ENCODE results near the gene DPH5. TPM values are rescaled to one million over a fixed set of nuclear protein-coding genes. Genes with fewer than 3 reads are reported as not detected.

DPH5 gene
- total RNA-seq, 2 donors from 2014 or later: 20.1 to 32.4 TPM

DNA sequence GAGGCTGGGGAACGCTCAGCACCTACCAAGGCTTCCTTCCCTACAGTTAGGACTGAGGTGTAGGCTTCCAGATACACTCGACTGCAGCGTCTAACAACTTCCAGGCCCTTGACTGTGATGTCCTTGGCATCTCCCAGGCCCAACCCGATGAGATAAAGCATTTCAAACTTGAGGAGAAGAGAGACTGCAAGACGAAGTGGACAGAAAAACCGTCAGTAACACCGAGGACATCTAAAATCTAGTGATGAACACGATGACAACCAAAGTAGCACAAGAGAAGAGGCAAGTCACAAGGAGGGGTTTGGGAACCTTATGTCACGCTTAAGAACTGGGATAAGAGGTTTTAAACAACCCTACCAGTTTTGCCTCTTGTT is 314 bp downstream of the DPH5 start:
- TF ChIP-seq, protein P1, sequence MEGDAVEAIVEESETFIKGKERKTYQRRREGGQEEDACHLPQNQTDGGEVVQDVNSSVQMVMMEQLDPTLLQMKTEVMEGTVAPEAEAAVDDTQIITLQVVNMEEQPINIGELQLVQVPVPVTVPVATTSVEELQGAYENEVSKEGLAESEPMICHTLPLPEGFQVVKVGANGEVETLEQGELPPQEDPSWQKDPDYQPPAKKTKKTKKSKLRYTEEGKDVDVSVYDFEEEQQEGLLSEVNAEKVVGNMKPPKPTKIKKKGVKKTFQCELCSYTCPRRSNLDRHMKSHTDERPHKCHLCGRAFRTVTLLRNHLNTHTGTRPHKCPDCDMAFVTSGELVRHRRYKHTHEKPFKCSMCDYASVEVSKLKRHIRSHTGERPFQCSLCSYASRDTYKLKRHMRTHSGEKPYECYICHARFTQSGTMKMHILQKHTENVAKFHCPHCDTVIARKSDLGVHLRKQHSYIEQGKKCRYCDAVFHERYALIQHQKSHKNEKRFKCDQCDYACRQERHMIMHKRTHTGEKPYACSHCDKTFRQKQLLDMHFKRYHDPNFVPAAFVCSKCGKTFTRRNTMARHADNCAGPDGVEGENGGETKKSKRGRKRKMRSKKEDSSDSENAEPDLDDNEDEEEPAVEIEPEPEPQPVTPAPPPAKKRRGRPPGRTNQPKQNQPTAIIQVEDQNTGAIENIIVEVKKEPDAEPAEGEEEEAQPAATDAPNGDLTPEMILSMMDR (IDR thresholded peaks at IDR 0.05): no peak
- H3K27ac ChIP-seq: peak overlapping the region; percentile 82
- H3K27me3 ChIP-seq: no peaks in the 10 kb centered on the region
- peak; percentile 30 for DNase-seq
- no peaks in the 10 kb centered on the region for H3K4me1 ChIP-seq
- H3K9me3 ChIP-seq: no peaks in the 10 kb centered on the region
- H3K4me3 ChIP-seq: peak overlapping the region; percentile 63
- no peaks in the 10 kb centered on the region for H3K36me3 ChIP-seq
- H3K9ac ChIP-seq (ENCODE audit: low read depth in 2 of 2, low read length in 2 of 2): peak overlapping the region; percentile 48 to 76
- intact Hi-C loops (cut with DNase I): no loop called here

DNA sequence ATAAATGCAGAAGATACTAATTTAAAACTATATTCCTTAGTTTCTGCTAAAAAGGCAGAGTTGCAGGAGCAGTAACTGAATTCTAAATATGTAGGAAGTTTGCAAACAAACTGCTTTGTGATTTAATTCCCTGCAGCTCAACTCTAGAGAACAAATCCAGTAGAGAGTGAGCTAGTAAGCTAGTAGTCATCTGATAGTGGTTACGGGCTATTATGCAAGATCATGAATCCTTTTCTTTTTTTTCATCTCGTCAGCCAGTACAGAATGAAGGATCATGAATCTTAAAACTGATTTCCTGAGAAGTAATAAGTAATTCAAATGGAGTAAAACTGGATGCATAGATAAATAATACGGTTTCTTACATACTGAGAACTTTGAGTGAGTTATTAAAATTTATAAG is 3.3 kb downstream of the DPH5 start:
- Histone ChIP-seq H3K27ac (no peak overlapping the region), H3K9me3 (no peaks in the 10 kb centered on the region), H3K36me3 (no peaks in the 10 kb centered on the region), H3K9ac (ENCODE audit: low read depth in 2 of 2, low read length in 2 of 2) (no peak overlapping the region), H3K4me1 (no peaks in the 10 kb centered on the region), H3K27me3 (no peaks in the 10 kb centered on the region), H3K4me3 (no peak overlapping the region)
- intact Hi-C loops (cut with DNase I): no loop called here
- no peak for DNase-seq
- TF ChIP-seq, protein P1 (IDR thresholded peaks at IDR 0.05): no peak

DNA sequence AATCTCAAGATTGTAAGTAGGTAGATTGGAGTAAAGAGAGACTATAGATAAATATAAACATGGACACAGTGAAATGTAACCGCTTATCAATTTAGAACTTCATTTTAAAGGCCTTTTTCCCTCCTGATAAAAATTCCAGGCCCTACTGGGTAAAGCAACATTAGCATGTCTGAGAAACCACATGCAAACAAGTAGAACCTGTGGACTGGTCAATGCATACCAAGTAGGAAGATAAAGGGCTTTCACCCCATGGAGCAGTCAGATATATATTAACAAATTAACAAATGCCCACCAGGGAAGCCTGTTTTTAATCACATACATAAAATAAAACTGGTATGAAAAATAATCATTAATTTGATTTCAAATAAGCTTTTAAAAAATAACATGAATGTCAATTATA is 8.1 kb downstream of the DPH5 start:
- intact Hi-C loops (cut with DNase I): no loop called here
- TF ChIP-seq, protein P1 (IDR thresholded peaks at IDR 0.05): no peak
- Histone ChIP-seq H3K9me3 (no peaks in the 10 kb centered on the region), H3K36me3 (no peaks in the 10 kb centered on the region), H3K4me1 (no peaks in the 10 kb centered on the region), H3K27me3 (no peaks in the 10 kb centered on the region), H3K4me3 (no peak overlapping the region), H3K27ac (no peak overlapping the region), H3K9ac (ENCODE audit: low read depth in 2 of 2, low read length in 2 of 2) (no peak overlapping the region)
- DNase-seq: no peak

GRCh38 chr1:101013776-101014175 is 11.8 kb downstream of the DPH5 start:
- DNase-seq: no peak
- no peaks in the 10 kb centered on the region for H3K4me1 ChIP-seq
- no peak overlapping the region for H3K9ac ChIP-seq (ENCODE audit: low read depth in 2 of 2, low read length in 2 of 2)
- TF ChIP-seq, protein P1 (IDR thresholded peaks at IDR 0.05): no peak
- H3K9me3 ChIP-seq: no peaks in the 10 kb centered on the region
- no peaks in the 10 kb centered on the region for H3K27me3 ChIP-seq
- H3K4me3 ChIP-seq: no peak overlapping the region
- intact Hi-C loops (cut with DNase I): no loop called here
- H3K27ac ChIP-seq: no peak overlapping the region
- no peaks in the 10 kb centered on the region for H3K36me3 ChIP-seq

- Histone ChIP-seq H3K4me3 (no peak overlapping the region), H3K4me1 (no peaks in the 10 kb centered on the region), H3K9ac (ENCODE audit: low read depth in 2 of 2, low read length in 2 of 2) (no peak overlapping the region), H3K27me3 (no peaks in the 10 kb centered on the region), H3K9me3 (no peaks in the 10 kb centered on the region), H3K27ac (no peak overlapping the region), H3K36me3 (no peaks in the 10 kb centered on the region)
- intact Hi-C loops (cut with DNase I): no loop called here
- TF ChIP-seq, protein P1 (IDR thresholded peaks at IDR 0.05): no peak
- DNase-seq: no peak
Measured at GRCh38 chr1:101008229-101008834, 17.3 kb downstream of the DPH5 start.

All from colonic mucosa (tissue), 4 donors.